Heart right ventricle (tissue), 16 donors: ENCODE measurements around the gene KHDRBS2. TPM values are rescaled to one million over a fixed set of nuclear protein-coding genes. Genes with fewer than 3 reads are reported as not detected.

Experiments used
- ATAC-seq, 8 donors: fragments of 200-7000 bp; cut with Tn5 transposase; one replicate each; pipeline ENCODE4 v1.9.1; 2020; ENCODE audit warnings: mild to moderate bottlenecking in 8 of 8, moderate library complexity in 8 of 8, moderate number of reproducible peaks in 1 of 8
- DNase-seq, 2 donors: peaks; one replicate each; pipeline ENCODE4 v3.0.0-alpha.2; 2020
- H3K27ac ChIP-seq, 10 donors: fragments of 200-600 bp; sonication (generic) in 2 of 10; one replicate each; pipeline versions ENCODE4 v1.5.0 to v1.8.0; 2020 to 2022; ENCODE audit warnings: mild to moderate bottlenecking in 3 of 10
- H3K27me3 ChIP-seq, 7 donors: fragments of 200-600 bp; one replicate each; pipeline ENCODE4 v1.8.0; 2021 to 2022; ENCODE audit warnings: mild to moderate bottlenecking in 2 of 7
- H3K36me3 ChIP-seq, 9 donors: fragments of 200-600 bp; sonication (generic) in 1 of 9; one replicate each; pipeline versions ENCODE4 v1.5.0 to v1.8.0; 2020 to 2022; ENCODE audit warnings: mild to moderate bottlenecking in 2 of 9
- H3K4me1 ChIP-seq, 9 donors: fragments of 200-600 bp; sonication (generic) in 1 of 9; one replicate each; pipeline versions ENCODE4 v1.5.0 to v1.8.0; 2020 to 2022; ENCODE audit warnings: mild to moderate bottlenecking in 4 of 9
- H3K4me3 ChIP-seq, 10 donors: fragments of 200-600 bp; sonication (generic) in 2 of 10; one replicate each; pipeline versions ENCODE4 v1.5.0 to v1.8.0; 2020 to 2022; ENCODE audit warnings: mild to moderate bottlenecking in 7 of 10, moderate library complexity in 2 of 10
- H3K9me3 ChIP-seq, 11 donors: fragments of 200-600 bp in 10 of 11; sonication (generic) in 2 of 11; one replicate each; pipeline versions ENCODE4 v1.5.0 to v1.8.0; 2013 to 2022; ENCODE audit warnings: mild to moderate bottlenecking in 2 of 11, control low read depth in 1 of 11, moderate library complexity in 1 of 11
- CTCF ChIP-seq, 9 donors: fragments of 200-600 bp; sonication (generic) in 2 of 9; IDR thresholded peaks; one replicate each; pipeline versions ENCODE4 v1.5.0 to v1.8.0; 2021 to 2022; ENCODE audit warnings: antibody characterized with exemption in 9 of 9, mild to moderate bottlenecking in 5 of 9, moderate library complexity in 1 of 9
- WGBS, 2 donors: extraction: QIAGEN DNeasy Blood & Tissue Kit; methylation state at CpG; one replicate each; pipeline ENCODE4 v1.1.7; 2013; ENCODE audit warnings: inconsistent platforms in 1 of 2; 5-methylcytosine and 5-hydroxymethylcytosine counted together
- intact Hi-C, 10 donors: fragments of 100-400 bp; cut with DNase I; formaldehyde crosslinking; loops; one replicate each; pipeline versions ENCODE4 v1.11.1 to v1.14.2; 2022
- polyA plus RNA-seq, 2 donors: library from polyadenylated mRNA; stranded (reverse); fragments of 200-250 nt; gene quantifications; one replicate each; pipeline ENCODE4 v1.2.3, GENCODE V29; 2013
- total RNA-seq, 10 donors: library from RNA; stranded (reverse); fragmentation: NEBNext Ultra II Directional in 3 of 10; extraction: Animal tissue kit (Norgen Biotek cat#: 25700) in 3 of 10; gene quantifications; one replicate each; pipeline versions ENCODE4 v1.2.1 to v1.2.4, GENCODE V29; 2021 to 2023
- donor health status: Arrhythmogenic right ventricular cardiomyopathy.
- donor health status: ischemic (EF 13 %, LVEDD 7.1; RV severe dilation, severe dysfunction).
- donor health status: healthy with polysubstance abuse.
- donor health status: DM: no; HTN: yes; CAD: no.
- donor health status: DM: no; HTN: no; CAD: no.
- donor health status: ischemic (EF 25% LVEDD 6.9; RV normal size, moderate dysfunction).
- donor health status: ischemic (EF 25% LVEDD 5.7; RV mildly dilated, moderate dysfunction).
- donor health status: healthy.
- donor health status: DM: yes; HTN: yes; CAD: no.
- donor health status: Ischemic cardiomyopathy.
- donor health status: ischemic (EF 35%, LVEDD 5.7; RV mildly dilated, moderate dysfunction).
- donor health status: nonischemic (EF 11% LVEDD 7.7; RV severe dilation, severe dysfunction).
- donor health status: DM: yes; HTN: yes; CAD: no.
- donor health status: PGD.
- donor health status: ischemic (EF 29% LVEDD 5.4; RV normal size, mild dysfunction).
- donor health status: nonischemic (EF 23%, LVEDD 6.1; RV moderate dilation, normal function).

KHDRBS2 gene
- total and polyA plus RNA-seq, 12 donors, result 0.09 to 0.15 (median 0.14) TPM; not detected in 9

GRCh38 chr6:62298745-62299392, 12.8 kb upstream of the KHDRBS2 start:
- TF ChIP-seq CTCF (IDR thresholded peaks at IDR 0.05), result no peak
- Histone ChIP-seq H3K36me3 (no peaks in the 10 kb centered on the region), H3K27ac (no peak overlapping the region), H3K27me3 (no peaks in the 10 kb centered on the region), H3K4me1 (no peaks in the 10 kb centered on the region), H3K9me3 (peaks cover 0 to 11% (median 0%) of the 10 kb centered on the region in 11 donors), H3K4me3 (no peak overlapping the region)
- WGBS, 2 donors, result 61 to 76% methylated on average over 3 of the region's 3 CpGs
- intact Hi-C loops, result no loop called here
- DNase-seq (no peak), ATAC-seq (no peak)

- Histone ChIP-seq H3K36me3 (no peaks in the 10 kb centered on the region), H3K4me1 (no peaks in the 10 kb centered on the region), H3K4me3 (no peak overlapping the region), H3K9me3 (peaks cover 0 to 11% (median 0%) of the 10 kb centered on the region in 11 donors), H3K27ac (no peak overlapping the region), H3K27me3 (no peaks in the 10 kb centered on the region)
- ATAC-seq (no peak), DNase-seq (no peak)
- intact Hi-C loops, result no loop called here
- 81 to 83% methylated on average over 1 of the region's 1 CpG for WGBS, 2 donors
- TF ChIP-seq CTCF (IDR thresholded peaks at IDR 0.05), result no peak
These were observed 10.5 kb upstream of the KHDRBS2 start for GRCh38 chr6:62296541-62296940.

GRCh38 chr6:62288974-62289373, 2.9 kb upstream of the KHDRBS2 start:
- WGBS, 2 donors, result 36 to 47% methylated on average over 1 of the region's 1 CpG

GRCh38 chr6:62288562-62288961, 2.5 kb upstream of the KHDRBS2 start:
- H3K4me3 ChIP-seq, result no peak overlapping the region
- H3K4me1 ChIP-seq, result peaks cover 0 to 20% (median 0%) of the 10 kb centered on the region in 9 donors
- ATAC-seq (no peak), DNase-seq (no peak)
- H3K27me3 ChIP-seq, result peaks cover 0 to 50% (median 28%) of the 10 kb centered on the region in 7 donors
- H3K27ac ChIP-seq, result no peak overlapping the region
- TF ChIP-seq CTCF (IDR thresholded peaks at IDR 0.05), result no peak
- intact Hi-C loops, result no loop called here
- H3K9me3 ChIP-seq, result no peaks in the 10 kb centered on the region
- 54 to 69% methylated on average over 2 of the region's 2 CpGs for WGBS, 2 donors
- no peaks in the 10 kb centered on the region for H3K36me3 ChIP-seq

More at GRCh38 chr6:62288974-62289373, 2.9 kb upstream of the KHDRBS2 start:
- H3K4me3 ChIP-seq, result no peak overlapping the region
- H3K36me3 ChIP-seq, result no peaks in the 10 kb centered on the region
- H3K27me3 ChIP-seq, result peaks cover 0 to 46% (median 28%) of the 10 kb centered on the region in 7 donors
- no peaks in the 10 kb centered on the region for H3K9me3 ChIP-seq
- no peak overlapping the region for H3K27ac ChIP-seq
- intact Hi-C loops, result no loop called here
- peaks cover 0 to 20% (median 0%) of the 10 kb centered on the region in 9 donors for H3K4me1 ChIP-seq
- DNase-seq (no peak), ATAC-seq (no peak)
- TF ChIP-seq CTCF (IDR thresholded peaks at IDR 0.05), result no peak
